ENCODE data around the gene RIIAD1. TPM values are rescaled to one million over a fixed set of nuclear protein-coding genes. Genes with fewer than 3 reads are reported as not detected.

The RIIAD1 gene
- polyA plus RNA-seq, 1 of the 3 experiments (the other 2 are of a cell fraction), result not detected

- POLR2A ChIA-PET, result no interaction called here
- Histone ChIP-seq H3K9ac (no peak overlapping the region), H3F3A (replicated peaks; ENCODE audit: insufficient read depth) (no peaks in the 10 kb centered on the region), H3K9me2 (no peaks in the 10 kb centered on the region), H3K4me2 (no peak overlapping the region), H3K36me3 (replicated peaks in 1 of 2; ENCODE audit: control insufficient read depth in 1 of 2, insufficient read depth in 2 of 2, low read length in 1 of 2) (peaks cover 2 to 24% of the 10 kb centered on the region in 2 experiments), H3K4me1 (ENCODE audit: control insufficient read depth in 1 of 2, insufficient read depth in 2 of 2, low read depth in 1 of 2, low read length in 1 of 2) (no peaks in the 10 kb centered on the region), H3K27ac (ENCODE audit: low read depth in 2 of 2, low read length in 1 of 2) (no peak overlapping the region), H2AFZ (ENCODE audit: low read depth) (no peak overlapping the region), H3K9me3 (no peaks in the 10 kb centered on the region), H3K4me3 (ENCODE audit: low read depth in 2 of 2, low read length in 1 of 2) (no peak overlapping the region), H3K79me2 (ENCODE audit: insufficient read depth) (no peaks in the 10 kb centered on the region), H4K20me1 (ENCODE audit: insufficient read depth) (no peaks in the 10 kb centered on the region), H3K27me3 (ENCODE audit: insufficient read depth) (no peaks in the 10 kb centered on the region)
- TF ChIP-seq MXI1 (IDR thresholded peaks at IDR 0.05; ENCODE audit: low read depth, low read length) (no peak), RFX5 (IDR thresholded peaks at IDR 0.05; ENCODE audit: low read length) (no peak), JUND (IDR thresholded peaks at IDR 0.05) (no peak), USF1 (IDR thresholded peaks at IDR 0.05; ENCODE audit: borderline replicate concordance, low read depth) (no peak), SIN3A (IDR thresholded peaks at IDR 0.05; ENCODE audit: borderline replicate concordance, low read depth, low read length) (no peak), FOXJ3 (CRISPR knock-in tag; IDR thresholded peaks at IDR 0.05) (no peak), RAD21 (IDR thresholded peaks at IDR 0.05; ENCODE audit: low read length) (no peak), YY1 (IDR thresholded peaks at IDR 0.05; ENCODE audit: low read depth) (no peak), TCF12 (IDR thresholded peaks at IDR 0.05) (no peak), CHD2 (IDR thresholded peaks at IDR 0.05; ENCODE audit: low read length, partially characterized antibody) (no peak)
- CTCF ChIA-PET, result interaction anchor here (1.7 kb wide), 1 partner anchor 31 kb away, joined by 5 read pairs; no protein-coding TSS in a partner anchor
- DNase-seq, result no peak
- WGBS (ENCODE audit: low lambda C conversion rate), result 93% methylated on average over 17 of the region's 17 CpGs
These were observed 17.5 kb upstream of the RIIAD1 start for GRCh38 chr1:151703813-151704212.

GRCh38 chr1:151704246-151704645 lies 17.1 kb upstream of the RIIAD1 start:
- Histone ChIP-seq H3K4me3 (ENCODE audit: low read depth in 2 of 2, low read length in 1 of 2) (no peak overlapping the region), H3K9me2 (no peaks in the 10 kb centered on the region), H3K9me3 (no peaks in the 10 kb centered on the region), H3F3A (replicated peaks; ENCODE audit: insufficient read depth) (no peaks in the 10 kb centered on the region), H3K36me3 (replicated peaks in 1 of 2; ENCODE audit: control insufficient read depth in 1 of 2, insufficient read depth in 2 of 2, low read length in 1 of 2) (peaks cover 0 to 20% of the 10 kb centered on the region in 2 experiments), H3K27me3 (ENCODE audit: insufficient read depth) (no peaks in the 10 kb centered on the region), H3K79me2 (ENCODE audit: insufficient read depth) (no peaks in the 10 kb centered on the region), H3K9ac (no peak overlapping the region), H4K20me1 (ENCODE audit: insufficient read depth) (no peaks in the 10 kb centered on the region), H3K27ac (ENCODE audit: low read depth in 2 of 2, low read length in 1 of 2) (no peak overlapping the region), H2AFZ (ENCODE audit: low read depth) (no peak overlapping the region), H3K4me1 (ENCODE audit: control insufficient read depth in 1 of 2, insufficient read depth in 2 of 2, low read depth in 1 of 2, low read length in 1 of 2) (no peaks in the 10 kb centered on the region), H3K4me2 (no peak overlapping the region)
- TF ChIP-seq RCOR1 (IDR thresholded peaks at IDR 0.05; ENCODE audit: low read length), result no peak
- no peak for TF ChIP-seq POLR2AphosphoS5 (IDR thresholded peaks at IDR 0.05; ENCODE audit: low read depth, low read length)
- no peak for TF ChIP-seq SIN3A (IDR thresholded peaks at IDR 0.05; ENCODE audit: borderline replicate concordance, low read depth, low read length)
- TF ChIP-seq EP300 (IDR thresholded peaks at IDR 0.05; ENCODE audit: borderline replicate concordance in 1 of 2, low read depth in 1 of 2, low read length in 1 of 2), result no peak
- no peak for TF ChIP-seq TEAD4 (IDR thresholded peaks at IDR 0.05; ENCODE audit: borderline replicate concordance, insufficient read depth)
- no peak for TF ChIP-seq REST (IDR thresholded peaks at IDR 0.05; ENCODE audit: low read depth, low read length)
- no peak for TF ChIP-seq FOXJ3 (CRISPR knock-in tag; IDR thresholded peaks at IDR 0.05)
- ChIA-PET POLR2A (no interaction called here), CTCF (interaction anchor here (1.7 kb wide), 1 partner anchor 31 kb away, joined by 5 read pairs; no protein-coding TSS in a partner anchor)
- WGBS (ENCODE audit: low lambda C conversion rate), result 75% methylated on average over 4 of the region's 4 CpGs
- no peak for DNase-seq

Measured in SK-N-SH (cell line).